Thyroid gland (tissue), 4 donors: ENCODE measurements around the gene NAA60. TPM values are rescaled to one million over a fixed set of nuclear protein-coding genes. Genes with fewer than 3 reads are reported as not detected.

ENCODE experiments used
- DNase-seq, 2 donors: peaks; one replicate each; pipeline ENCODE4 v3.0.0-alpha.2; 2019
- H3K27ac ChIP-seq, 3 donors: fragments of 200-600 bp; sonication (generic); 1 replicate in 2 of 3; 2 replicates in 1 of 3; pipeline ENCODE4 v1.5.1; 2016 to 2019; ENCODE audit warnings: mild to moderate bottlenecking in 1 of 3, moderate library complexity in 1 of 3
- H3K27me3 ChIP-seq: fragments of 200-600 bp; sonication (generic); one replicate; pipeline ENCODE4 v1.5.1; 2019
- H3K36me3 ChIP-seq, 2 donors: fragments of 200-600 bp; sonication (generic); one replicate each; pipeline ENCODE4 v1.5.1; 2016 to 2019
- H3K4me1 ChIP-seq, 2 donors: fragments of 200-600 bp; sonication (generic); one replicate each; pipeline ENCODE4 v1.5.1; 2017 to 2019
- H3K4me3 ChIP-seq, 3 donors: fragments of 200-600 bp; sonication (generic); replicated peaks in 1 of 3; 1 replicate in 2 of 3; 2 replicates in 1 of 3; pipeline ENCODE4 v1.5.1; 2016; ENCODE audit warnings: mild to moderate bottlenecking in 1 of 3
- H3K9me3 ChIP-seq: fragments of 200-600 bp; sonication (generic); one replicate; pipeline ENCODE4 v1.5.1; 2017
- CTCF ChIP-seq, 6 experiments: fragments of 200-600 bp in 3 of 6; fragments of 450-650 bp in 3 of 6; sonication (generic) in 3 of 6; IDR thresholded peaks; one replicate each; pipeline ENCODE4 v1.5.1; 2016 to 2019; ENCODE audit warnings: antibody characterized with exemption in 6 of 6, mild to moderate bottlenecking in 2 of 6, inconsistent platforms in 1 of 6, moderate library complexity in 1 of 6
- POLR2A ChIP-seq, 2 donors: fragments of 450-650 bp; IDR thresholded peaks; one replicate each; pipeline ENCODE4 v1.6.1; 2017; ENCODE audit warnings: antibody characterized with exemption in 2 of 2, mild to moderate bottlenecking in 2 of 2, moderate library complexity in 1 of 2
- WGBS, 2 donors: methylation state at CpG; one replicate each; pipeline ENCODE4 v1.1.5; 2017; 5-methylcytosine and 5-hydroxymethylcytosine counted together
- intact Hi-C: fragments of 100-400 bp; cut with DNase I; formaldehyde crosslinking; loops from one replicate; pipeline ENCODE4 v1.15.1; 2023
- microRNA-seq: library from miRNA; unstranded; fragments of <30 nt; microRNA quantifications from one replicate; pipeline ENCODE4, GENCODE V29; 2016
- small RNA-seq: library from RNA; depleted of rRNA; stranded (forward); fragments of <200 nt; gene quantifications from one replicate; pipeline ENCODE3, GENCODE V24; 2016
- total RNA-seq, 4 donors: library from RNA; depleted of rRNA; stranded (reverse); fragments of >200 nt; gene quantifications; one replicate each; pipeline ENCODE4 v1.2.3, GENCODE V29; 2016

NAA60 gene
- total RNA-seq, 4 donors from 2014 or later = 22.7 to 42.2 (median 31.0) TPM

DNA sequence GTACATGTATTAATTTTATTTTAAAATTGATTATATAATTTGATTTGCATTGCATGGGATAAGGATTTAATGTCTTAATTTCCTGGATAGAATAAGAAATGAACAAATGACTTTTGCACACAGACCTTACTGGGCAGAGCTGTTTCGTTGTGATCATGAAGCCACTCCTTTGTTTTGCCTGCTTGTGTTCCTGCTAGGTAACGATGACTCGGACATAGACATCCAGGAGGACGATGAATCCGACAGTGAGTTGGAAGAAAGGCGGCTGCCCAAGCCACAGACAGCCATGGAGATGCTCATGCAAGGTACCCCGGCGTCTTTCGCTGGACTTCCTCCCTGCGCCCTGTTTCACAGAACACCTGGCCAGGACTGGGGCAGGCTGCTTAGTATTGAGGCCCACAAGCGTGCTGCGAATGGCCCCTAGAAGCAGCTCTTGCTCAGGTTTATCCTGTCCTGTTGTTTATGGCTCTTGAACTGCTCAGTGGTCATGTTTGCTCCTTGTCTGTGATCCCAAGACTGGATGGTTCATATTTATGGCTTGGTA lies 87.0 kb downstream of the NAA60 start:
- no peak for DNase-seq
- TF ChIP-seq CTCF (IDR thresholded peaks at IDR 0.05) = no peak
- no peak for TF ChIP-seq POLR2A (IDR thresholded peaks at IDR 0.05)
- intact Hi-C loops = loop anchor here (10.0 kb wide), 1 partner anchor 334 kb away; no protein-coding TSS in a partner anchor
- Histone ChIP-seq H3K9me3 (no peaks in the 10 kb centered on the region), H3K4me1 (peaks cover 4 to 6% of the 10 kb centered on the region in 2 donors), H3K27me3 (no peaks in the 10 kb centered on the region), H3K36me3 (peaks cover 28 to 43% of the 10 kb centered on the region in 2 donors), H3K4me3 (no peak overlapping the region), H3K27ac (no peak overlapping the region)
- 95 to 96% methylated on average over 12 of the region's 12 CpGs for WGBS, 2 donors

DNA sequence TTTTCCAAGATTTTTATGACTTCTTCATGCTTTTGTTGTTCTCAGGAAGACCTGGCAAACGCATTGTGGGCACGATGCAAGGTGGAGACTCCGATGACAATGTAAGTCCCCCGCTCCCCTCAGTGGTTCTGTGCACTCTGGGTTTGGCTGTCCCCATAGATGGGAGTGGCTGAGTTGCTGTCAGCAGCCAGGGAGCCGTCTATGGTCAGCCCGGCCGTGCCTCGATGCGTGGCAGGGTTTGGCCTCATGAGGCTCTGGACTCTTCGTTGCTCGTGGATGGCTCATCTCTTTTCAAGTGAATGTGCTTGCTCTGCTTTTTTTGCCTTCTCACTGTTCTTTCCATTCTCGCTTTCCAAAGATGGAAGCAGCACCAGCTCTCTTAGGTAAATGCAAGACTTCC lies 89.3 kb downstream of the NAA60 start:
- no peak for TF ChIP-seq POLR2A (IDR thresholded peaks at IDR 0.05)
- no peak for TF ChIP-seq CTCF (IDR thresholded peaks at IDR 0.05)

GRCh38 chr16:3534126-3534525 lies 90.6 kb downstream of the NAA60 start:
- H3K27ac ChIP-seq = peak overlapping the region in 1 of 3 donors; percentile 4
- intact Hi-C loops = loop anchor here (10.0 kb wide), 1 partner anchor 331 kb away; no protein-coding TSS in a partner anchor
- 91 to 93% methylated on average over 10 of the region's 10 CpGs for WGBS, 2 donors
- H3K9me3 ChIP-seq = no peaks in the 10 kb centered on the region
- H3K4me1 ChIP-seq = peaks cover 0 to 9% of the 10 kb centered on the region in 2 donors
- no peak overlapping the region for H3K4me3 ChIP-seq
- DNase-seq = no peak
- H3K36me3 ChIP-seq = peaks cover 25 to 33% of the 10 kb centered on the region in 2 donors
- TF ChIP-seq CTCF (IDR thresholded peaks at IDR 0.05) = no peak
- TF ChIP-seq POLR2A (IDR thresholded peaks at IDR 0.05) = no peak
- H3K27me3 ChIP-seq = no peaks in the 10 kb centered on the region

More for the DNA sequence above, 89.3 kb downstream of the NAA60 start:
- H3K27ac ChIP-seq = no peak overlapping the region
- peaks cover 25 to 33% of the 10 kb centered on the region in 2 donors for H3K36me3 ChIP-seq
- DNase-seq = no peak
- H3K27me3 ChIP-seq = no peaks in the 10 kb centered on the region
- intact Hi-C loops = loop anchor here (10.0 kb wide), 1 partner anchor 332 kb away; no protein-coding TSS in a partner anchor
- H3K4me3 ChIP-seq = no peak overlapping the region
- peaks cover 0 to 11% of the 10 kb centered on the region in 2 donors for H3K4me1 ChIP-seq
- WGBS, 2 donors = 93 to 97% methylated on average over 12 of the region's 12 CpGs
- no peaks in the 10 kb centered on the region for H3K9me3 ChIP-seq

DNA sequence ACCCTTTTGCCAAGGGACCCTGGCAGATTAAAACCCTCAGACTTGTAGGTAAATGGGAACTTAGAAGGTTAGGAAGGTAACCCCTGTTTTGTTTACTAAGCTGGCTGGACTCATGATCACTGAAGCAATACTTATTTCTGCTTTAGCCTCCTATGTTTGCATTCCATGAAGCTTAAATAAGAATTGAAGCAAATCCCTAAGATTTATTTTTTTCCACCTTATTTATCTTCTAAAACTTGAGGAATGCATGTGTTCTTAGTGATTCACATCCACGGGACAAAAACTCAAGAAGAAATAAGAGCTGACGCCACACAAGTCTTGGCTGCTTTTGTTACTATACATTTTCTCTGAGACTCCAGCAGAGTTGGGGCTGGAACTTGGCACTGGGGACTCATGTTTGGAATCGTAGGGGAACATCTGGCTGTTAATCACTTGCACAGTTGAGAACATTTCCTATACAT lies 92.8 kb downstream of the NAA60 start:
- no peaks in the 10 kb centered on the region for H3K9me3 ChIP-seq
- DNase-seq = no peak
- H3K27ac ChIP-seq = peak overlapping the region in 2 of 3 donors; percentile 62 to 67
- no peak overlapping the region for H3K4me3 ChIP-seq
- H3K4me1 ChIP-seq = peaks cover 0 to 9% of the 10 kb centered on the region in 2 donors
- H3K36me3 ChIP-seq = peaks cover 19 to 30% of the 10 kb centered on the region in 2 donors
- H3K27me3 ChIP-seq = no peaks in the 10 kb centered on the region
- TF ChIP-seq CTCF (IDR thresholded peaks at IDR 0.05) (no peak), POLR2A (IDR thresholded peaks at IDR 0.05) (no peak)
- intact Hi-C loops = loop anchor here (10.0 kb wide), 1 partner anchor 328 kb away; no protein-coding TSS in a partner anchor
- WGBS, 2 donors = 67 to 83% methylated on average over 3 of the region's 3 CpGs

Small RNA genes within 50 kb of the gene (microRNA-seq; reads per million reads assigned to microRNA genes)
- gene MIR6126 = not detected

Small RNA genes within 50 kb of the gene (small RNA-seq; reads per million reads assigned to genes)
- gene MIR6126 = not detected

Other genes starting within 250 kb of the NAA60 start
- 10 to 100 TPM in 2 of 4 donors, 1 to 10 TPM in 2; 6.4 to 10.8 (median 9.4) TPM for gene ZNF200, start 208.5 kb upstream of the NAA60 start, total RNA-seq
- gene MEFV, start 187.0 kb upstream of the NAA60 start, total RNA-seq = 1 to 10 TPM in 1 of 4 donors, under 1 TPM in 3; 0.22 to 2.2 (median 0.54) TPM
- 10 to 100 TPM; 44.6 to 62.2 (median 60.6) TPM for gene ZNF263, start 160.2 kb upstream of the NAA60 start, total RNA-seq
- gene TIGD7, start 138.2 kb upstream of the NAA60 start, total RNA-seq = 10 to 100 TPM in 3 of 4 donors, 1 to 10 TPM in 1; 8.6 to 16.2 (median 12.7) TPM
- 10 to 100 TPM; 36.5 to 61.5 (median 45.7) TPM for gene ZNF75A, start 138.2 kb upstream of the NAA60 start, total RNA-seq
- gene OR2C1, start 87.8 kb upstream of the NAA60 start, total RNA-seq = 1 to 10 TPM in 2 of 4 donors, under 1 TPM in 1, not detected in 1; 0.68 to 2.0 (median 1.1) TPM
- gene ZSCAN32, start 42.7 kb upstream of the NAA60 start, total RNA-seq = 10 to 100 TPM; 12.0 to 20.2 (median 15.4) TPM
- 10 to 100 TPM; 12.1 to 16.7 (median 16.1) TPM for gene ZNF174, start 42.5 kb upstream of the NAA60 start, total RNA-seq
- 1 to 10 TPM; 2.7 to 6.8 (median 4.3) TPM for gene ZNF597, start 176 bp upstream of the NAA60 start, total RNA-seq
- gene C16orf90, start 51.8 kb downstream of the NAA60 start, total RNA-seq = not detected
- 10 to 100 TPM; 24.6 to 31.6 (median 29.4) TPM for gene CLUAP1, start 57.3 kb downstream of the NAA60 start, total RNA-seq
- 1 to 10 TPM; 1.3 to 4.7 (median 1.4) TPM for gene NLRC3, start 133.7 kb downstream of the NAA60 start, total RNA-seq
- gene SLX4, start 167.9 kb downstream of the NAA60 start, total RNA-seq = 1 to 10 TPM; 2.7 to 4.9 (median 4.5) TPM
- gene DNASE1, start 211.0 kb downstream of the NAA60 start, total RNA-seq = 10 to 100 TPM; 18.1 to 33.2 (median 25.0) TPM